Globus pallidus (tissue), 1 donor: Measurements from ENCODE around the gene GLB1L.

ENCODE experiments used
- DNase-seq: peaks from one replicate; pipeline ENCODE4 v3.0.0-alpha.2; 2015; ENCODE audit warnings: low spot score

The GLB1L gene

GRCh38 chr2:219221957-219222518, 23.2 kb downstream of the GLB1L start:
- no peak for DNase-seq

DNA sequence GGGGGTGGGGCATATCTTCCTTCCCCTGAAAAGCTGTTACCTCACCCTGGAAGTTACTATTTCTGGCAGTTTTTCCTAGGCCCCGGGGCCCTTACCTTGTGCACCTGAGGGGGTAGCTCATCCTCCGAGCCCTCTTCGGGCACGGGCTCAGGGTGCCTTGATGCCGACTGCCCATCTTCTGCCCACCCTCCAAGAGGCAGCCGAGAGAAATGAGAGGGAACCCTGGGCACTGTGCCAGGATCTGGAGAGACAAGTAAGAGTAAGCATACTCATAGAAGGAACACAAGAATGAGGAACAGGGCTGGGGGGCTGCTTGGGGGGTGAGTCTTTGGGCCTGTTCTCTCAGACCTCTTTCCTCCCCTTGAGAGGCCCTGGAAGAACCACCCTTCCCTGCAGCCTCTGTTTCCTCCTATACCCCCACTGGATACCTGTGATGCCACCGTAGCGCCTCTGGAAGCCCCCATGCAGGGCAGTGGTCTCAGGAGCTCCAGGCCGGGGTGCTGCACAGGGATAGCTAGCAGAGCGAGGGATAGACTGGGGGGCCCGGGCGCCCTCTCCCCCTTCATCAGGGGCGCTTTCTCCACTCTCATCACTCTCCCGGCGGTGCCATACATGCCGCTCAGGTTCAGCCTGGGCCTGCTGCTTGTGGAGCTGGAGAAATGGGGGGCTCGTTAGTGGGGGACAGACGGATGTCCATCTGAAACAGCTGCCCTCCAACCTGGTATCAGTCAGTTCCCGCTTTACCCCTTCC, 24.4 kb downstream of the GLB1L start:
- no peak for DNase-seq

GRCh38 chr2:219219784-219220532, 25.3 kb downstream of the GLB1L start:
- DNase-seq = no peak

DNA sequence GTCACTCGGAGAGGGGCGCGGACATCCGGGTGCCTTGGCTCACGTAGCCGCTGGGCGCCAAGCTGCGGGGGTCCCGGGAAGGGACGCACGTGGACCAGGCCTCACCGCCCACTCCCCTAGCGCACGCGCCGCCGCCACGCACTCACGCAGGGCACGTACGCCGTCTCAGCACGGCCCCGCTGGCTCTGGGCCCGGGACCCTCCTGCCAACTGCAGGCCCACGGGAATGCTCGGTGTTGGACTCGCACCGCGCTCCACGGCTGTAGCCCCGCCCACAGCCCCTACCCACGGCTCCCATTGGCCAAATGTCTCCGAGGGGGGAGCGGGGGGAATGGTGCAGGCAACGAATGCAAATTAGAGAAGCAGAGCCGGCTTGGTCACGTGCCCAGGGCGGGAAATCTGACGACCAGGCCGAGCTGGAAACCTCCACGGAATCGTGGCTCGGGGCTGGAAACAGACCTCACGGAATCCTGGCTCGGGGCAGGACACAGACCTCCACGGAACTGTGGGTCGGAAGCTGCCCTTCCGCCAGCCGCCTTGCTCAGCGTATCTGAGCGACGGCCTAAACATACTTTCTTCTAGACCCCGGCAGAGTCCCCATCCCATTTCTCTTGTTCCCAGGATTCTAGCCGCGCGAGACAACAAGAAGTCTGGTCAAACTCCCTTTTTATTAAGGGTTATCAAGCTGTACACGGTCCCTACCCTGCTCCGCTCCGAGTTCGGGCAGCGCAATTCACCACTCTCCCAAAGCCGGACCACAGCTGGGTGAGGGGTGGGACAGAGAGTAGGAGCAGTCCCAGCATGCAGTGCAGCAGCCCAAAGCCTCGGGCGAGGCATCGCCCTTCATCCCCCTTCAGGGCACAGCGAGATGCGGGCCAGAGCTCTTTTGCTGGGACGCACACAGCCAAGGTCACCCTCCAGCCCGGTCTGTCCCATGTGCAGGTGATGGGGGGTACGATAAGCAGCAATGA, 26.2 kb downstream of the GLB1L start, which contains the start of gene ABCB6:
Gene ABCB6, minus strand, starts transcription at position 227 of the 970 bp plus-strand sequence. CDS start 285 bp downstream, outside the sequence.
- peak; percentile 97 for DNase-seq

DNA sequence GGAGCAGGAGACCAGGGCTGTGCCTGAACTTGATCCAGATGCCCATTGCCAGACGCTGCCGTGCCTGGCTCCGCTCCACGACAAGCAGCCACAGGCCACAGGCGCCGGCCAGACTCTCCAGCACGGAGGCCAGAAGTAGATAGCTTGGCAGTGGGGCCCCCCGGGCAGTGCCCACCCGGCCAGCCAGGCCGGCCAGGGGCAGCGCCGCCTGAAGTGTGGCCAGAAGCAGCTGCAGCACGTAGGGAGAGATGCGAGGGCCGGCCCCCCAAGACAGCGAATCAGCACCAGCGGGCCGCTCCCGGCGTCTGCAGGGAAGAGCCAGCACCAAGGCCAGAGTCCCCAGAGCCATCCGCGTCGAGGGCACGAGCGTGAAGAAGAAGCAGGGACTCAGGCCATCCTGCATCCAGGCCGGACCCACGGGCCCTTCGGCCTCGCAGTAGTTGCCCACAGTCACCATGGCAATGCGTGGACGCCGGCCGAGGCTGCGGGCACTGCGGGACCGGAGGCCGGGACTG, 27.0 kb downstream of the GLB1L start:
- DNase-seq = peak; percentile 72

- no peak for DNase-seq
Measured at GRCh38 chr2:219216535-219216915, 28.7 kb downstream of the GLB1L start.

- DNase-seq = no peak
Measured at GRCh38 chr2:219215871-219216534, 29.2 kb downstream of the GLB1L start.

DNA sequence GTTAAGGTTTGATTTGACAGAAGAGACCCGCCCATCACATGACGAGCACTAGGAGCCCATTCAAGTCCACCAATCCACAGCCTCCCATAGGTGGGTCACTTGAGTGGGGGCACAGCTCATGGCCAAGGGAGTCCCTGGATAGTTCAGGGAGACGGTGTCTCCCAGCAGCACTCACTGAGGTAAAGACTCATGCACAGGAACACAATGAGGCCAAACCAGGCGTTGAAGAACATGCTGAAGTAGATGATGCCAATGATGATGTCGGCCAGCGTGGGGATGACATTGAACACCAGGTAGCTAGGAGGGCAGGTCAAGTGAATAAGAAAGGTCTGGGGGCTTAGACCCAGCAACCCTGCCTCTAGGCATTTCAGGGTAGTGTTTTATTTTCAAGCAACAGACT, 30.5 kb downstream of the GLB1L start:
- no peak for DNase-seq

- no peak for DNase-seq
Measured at GRCh38 chr2:219214141-219214540, 31.1 kb downstream of the GLB1L start.

DNA sequence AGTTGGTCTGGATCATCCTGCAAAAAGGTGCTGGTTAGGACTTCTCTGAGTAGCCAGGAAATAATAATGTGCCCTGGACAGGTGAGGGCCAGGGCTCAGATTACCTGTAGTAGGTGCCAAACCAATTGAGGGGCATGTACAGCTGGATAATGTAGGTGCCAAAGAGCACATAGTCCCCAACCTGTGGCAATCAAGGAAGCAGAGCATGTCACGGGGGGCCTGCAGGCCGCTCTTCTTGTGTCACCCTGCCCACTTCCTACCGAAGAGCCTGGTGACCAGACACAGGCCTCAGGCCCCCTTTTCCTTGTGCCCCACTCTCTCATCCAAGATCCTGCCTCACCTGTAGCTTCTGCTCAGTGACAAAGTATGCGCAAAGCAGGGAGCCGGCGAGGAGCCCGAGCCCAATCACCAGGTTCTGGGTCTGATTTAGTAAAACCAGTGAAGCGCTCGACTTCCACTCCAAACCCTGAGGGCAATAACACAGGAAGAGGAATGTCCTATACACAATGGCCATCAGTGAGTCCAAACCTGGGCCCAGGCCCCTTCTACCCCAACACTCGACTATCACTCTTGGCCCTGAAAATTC, 31.7 kb downstream of the GLB1L start:
- DNase-seq = no peak

GRCh38 chr2:219213026-219213415, 32.2 kb downstream of the GLB1L start:
- DNase-seq = no peak

GRCh38 chr2:219210886-219211362, 34.3 kb downstream of the GLB1L start:
- no peak for DNase-seq

DNA sequence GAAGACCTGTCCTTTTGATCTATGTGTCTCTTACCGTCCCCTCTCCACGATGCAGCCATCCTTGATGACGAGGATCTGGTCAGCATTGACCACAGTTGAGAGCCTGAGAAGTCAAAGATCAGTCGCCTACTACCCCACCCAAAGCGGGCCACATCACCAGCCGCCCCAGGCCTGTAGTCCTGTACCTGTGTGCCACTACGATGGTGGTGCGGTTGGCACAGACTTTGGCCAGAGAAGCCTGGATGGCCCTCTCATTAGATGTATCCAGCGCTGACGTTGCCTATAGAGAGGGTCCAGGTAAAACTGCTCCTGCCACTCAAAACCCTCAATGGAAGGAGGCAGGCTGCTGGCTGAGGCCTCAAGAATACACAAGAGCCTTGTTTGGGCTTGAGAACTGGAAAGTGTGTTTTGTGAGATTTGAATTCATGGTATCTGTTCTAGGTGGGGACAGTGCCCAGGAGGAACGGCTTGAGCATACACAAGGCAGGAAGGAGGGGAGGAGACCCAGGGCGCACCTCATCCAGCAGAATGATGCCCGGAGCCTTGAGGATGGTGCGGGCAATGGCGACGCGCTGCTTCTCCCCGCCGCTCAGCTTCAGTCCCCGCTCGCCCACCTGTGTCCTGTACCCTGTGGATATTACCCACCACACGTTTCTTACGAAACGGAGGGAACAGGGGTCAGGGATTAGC, 34.9 kb downstream of the GLB1L start:
- no peak for DNase-seq

DNA sequence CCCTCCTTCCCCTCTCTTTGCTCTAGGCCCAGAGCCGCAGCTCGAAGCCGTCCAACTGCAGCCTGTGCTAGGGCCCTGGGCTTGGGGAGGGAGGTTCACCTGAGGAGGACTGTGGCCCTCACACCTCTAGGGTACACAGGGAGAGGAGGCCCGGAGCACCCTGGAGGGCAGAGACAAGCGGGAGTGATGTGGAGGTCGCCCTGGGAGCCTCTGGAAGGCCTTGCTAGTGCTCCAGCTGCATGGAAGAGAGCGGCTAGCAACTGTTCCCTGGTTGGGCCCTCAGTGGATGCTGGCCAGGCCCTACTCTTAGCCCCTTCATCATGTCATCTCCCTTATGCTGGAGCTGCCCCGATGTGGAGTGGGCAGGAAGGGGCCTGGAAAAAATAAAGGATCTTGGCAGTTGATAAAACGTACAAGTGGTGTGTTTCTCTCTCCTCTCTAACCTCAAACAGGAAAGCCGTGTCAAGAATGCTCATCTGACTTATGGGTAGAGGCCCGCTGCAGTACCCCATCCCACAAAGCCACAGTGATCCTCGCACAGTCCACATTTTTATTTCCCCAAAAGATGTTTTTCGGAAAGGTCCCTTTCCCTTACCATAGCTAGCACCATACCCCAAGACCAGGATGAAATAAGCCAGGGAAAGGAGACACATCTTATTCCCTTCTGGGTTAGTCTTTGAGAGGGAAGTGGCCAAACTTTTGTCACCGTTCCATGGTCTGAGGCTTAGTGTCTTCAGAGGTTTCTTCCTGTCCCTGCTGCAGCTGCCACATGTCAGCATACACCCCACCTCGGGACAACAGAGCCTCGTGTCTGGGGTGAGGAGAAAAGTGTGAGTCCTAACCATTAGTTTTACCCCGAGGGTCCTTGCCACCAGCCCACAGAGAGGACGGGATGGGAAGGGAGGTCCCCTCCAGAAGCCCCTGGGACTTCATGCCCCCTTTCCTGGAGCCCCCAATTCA, 35.7 kb downstream of the GLB1L start:
- no peak for DNase-seq

DNA sequence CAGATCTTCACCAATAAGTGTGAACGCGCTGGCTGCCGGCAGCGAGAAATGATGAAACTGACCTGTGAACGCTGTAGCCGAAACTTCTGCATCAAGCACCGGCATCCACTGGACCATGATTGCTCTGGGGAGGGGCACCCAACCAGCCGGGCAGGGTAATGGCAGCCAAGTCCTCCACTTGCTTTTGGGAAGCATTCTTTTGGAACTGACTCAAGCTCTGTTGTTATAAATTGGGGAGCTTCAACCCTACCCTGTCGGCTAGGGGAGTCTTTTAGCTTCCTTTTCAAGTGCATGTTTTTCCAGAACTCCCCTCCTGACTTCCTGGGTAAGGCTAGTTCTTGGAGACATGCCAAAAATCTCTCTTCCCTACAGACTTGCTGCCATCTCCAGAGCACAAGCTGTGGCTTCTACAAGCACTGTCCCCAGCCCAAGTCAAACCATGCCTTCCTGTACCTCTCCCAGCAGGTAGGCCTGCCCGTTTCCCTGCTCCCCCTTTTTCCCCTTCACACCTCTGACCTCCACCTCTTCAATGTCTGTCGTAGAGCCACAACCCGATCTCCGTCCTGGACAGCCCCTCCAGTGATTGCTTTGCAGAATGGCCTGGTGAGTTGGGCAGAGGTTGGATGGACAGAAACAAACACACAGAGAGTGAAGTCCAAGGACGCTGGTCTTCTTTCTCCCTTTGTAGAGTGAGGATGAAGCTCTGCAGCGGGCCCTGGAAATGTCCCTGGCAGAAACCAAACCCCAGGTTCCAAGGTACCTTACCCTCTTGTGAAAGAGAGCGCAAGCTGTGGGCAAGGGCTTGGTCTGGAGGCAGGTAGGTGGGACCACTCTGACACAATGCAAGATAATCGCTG, 37.1 kb downstream of the GLB1L start:
- no peak for DNase-seq

- no peak for DNase-seq
Measured at GRCh38 chr2:219207134-219207883, 37.9 kb downstream of the GLB1L start.
